GM21526 (cell line): ENCODE results near the gene CMTM3.
"Not testable (repeated sequence)": the region's sequence is repeated elsewhere in the genome, so short reads cannot be mapped to it uniquely, and the experiment has no call there.

ENCODE experiments used
- ATAC-seq: cut with Tn5 transposase; IDR thresholded peaks from one replicate; pipeline ENCODE4 v1.9.1; 2021; ENCODE audit warnings: moderate library complexity; ENCODE audit not compliant: unreplicated experiment, low FRiP score

The CMTM3 gene

GRCh38 chr16:66658143-66658859 lies 53.8 kb downstream of the CMTM3 start:
- ATAC-seq: no peak

DNA sequence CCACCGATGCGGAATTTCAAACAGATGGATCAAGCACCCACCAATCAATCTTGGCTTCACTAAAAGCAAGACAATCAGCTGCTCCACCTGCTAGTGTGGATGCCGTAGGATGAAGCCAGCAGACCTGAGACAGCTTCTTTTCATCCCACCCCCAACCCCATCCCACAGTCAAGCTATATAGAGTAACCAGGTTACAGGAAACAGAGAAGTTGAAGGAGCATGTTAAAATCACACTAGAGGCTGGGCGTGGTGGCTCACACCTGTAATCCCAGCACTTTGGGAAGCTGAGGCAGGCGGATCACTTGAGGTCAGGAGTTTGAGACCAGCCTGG lies 54.3 kb downstream of the CMTM3 start:
- ATAC-seq: no peak

GRCh38 chr16:66660422-66661209 lies 56.1 kb downstream of the CMTM3 start:
- ATAC-seq: no peak

- ATAC-seq: no peak
Observed at GRCh38 chr16:66661210-66661560, 56.7 kb downstream of the CMTM3 start.

- ATAC-seq: not testable (repeated sequence)
Observed at GRCh38 chr16:66661671-66662346, 57.3 kb downstream of the CMTM3 start.

DNA sequence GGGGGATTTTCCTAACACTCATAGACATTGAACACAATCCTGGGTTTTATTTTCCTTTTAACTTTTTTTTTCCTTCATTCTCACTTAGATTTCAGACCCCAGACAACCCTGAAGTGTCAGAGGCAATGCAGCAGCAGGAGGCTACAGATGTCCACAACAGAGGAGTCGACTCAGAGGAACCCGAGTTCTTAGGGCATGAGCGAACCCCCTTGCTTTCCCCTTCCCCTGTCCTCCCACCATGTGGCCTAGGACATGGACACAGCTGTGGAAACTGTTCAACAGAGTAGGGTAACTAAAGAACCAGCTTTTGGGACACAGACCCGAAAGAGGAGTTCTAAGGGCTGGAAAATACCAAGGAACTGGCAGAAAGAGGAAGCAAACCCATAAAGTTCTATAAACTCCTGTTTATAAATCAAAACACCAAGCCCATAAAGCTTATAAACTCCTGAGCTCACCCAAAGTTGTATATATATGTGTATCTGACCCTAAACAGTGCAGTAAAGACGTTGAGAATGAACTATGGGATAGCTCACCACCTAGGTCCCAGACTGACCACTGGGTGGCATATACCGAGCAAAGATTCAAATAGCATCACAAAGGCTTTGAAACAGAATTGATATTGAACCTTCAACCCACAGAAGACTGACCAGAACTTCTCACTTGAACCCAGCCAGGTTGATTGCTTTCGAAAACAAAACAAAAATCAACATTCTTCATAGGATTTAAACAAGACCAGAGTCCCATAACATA lies 58.1 kb downstream of the CMTM3 start:
- no peak for ATAC-seq
